Ureter (tissue), 1 donor: ENCODE measurements around the gene CRIP1. TPM values are rescaled to one million over a fixed set of nuclear protein-coding genes. Genes with fewer than 3 reads are reported as not detected.
A peak's percentile ranks its signal among the peaks of the same experiment; 100 is the strongest.

Source experiments
- DNase-seq: peaks from one replicate; pipeline ENCODE4 v3.0.0-alpha.2; 2020; ENCODE audit warnings: low spot score
- total RNA-seq: library from RNA; stranded (reverse); gene quantifications from one replicate; pipeline ENCODE4 v1.2.4, GENCODE V29; 2023
- donor health status: DM: yes; HTN: yes; CAD: no.

The CRIP1 gene
- total RNA-seq, 1 donor from 2014 or later: 127 TPM

- no peak for DNase-seq
Measured at GRCh38 chr14:105531894-105532623, 45.4 kb downstream of the CRIP1 start.

- DNase-seq: no peak
Measured at GRCh38 chr14:105532735-105533141, 46.1 kb downstream of the CRIP1 start.

GRCh38 chr14:105533391-105533790 lies 46.7 kb downstream of the CRIP1 start:
- no peak for DNase-seq

GRCh38 chr14:105533811-105534498 lies 47.3 kb downstream of the CRIP1 start:
- DNase-seq: no peak

GRCh38 chr14:105534586-105534985 lies 47.9 kb downstream of the CRIP1 start:
- no peak for DNase-seq

- DNase-seq: no peak
Measured at GRCh38 chr14:105536051-105536450, 49.4 kb downstream of the CRIP1 start.

- no peak for DNase-seq
Measured at GRCh38 chr14:105536691-105537579, 50.2 kb downstream of the CRIP1 start.

GRCh38 chr14:105537580-105538474 lies 51.1 kb downstream of the CRIP1 start:
- peak; percentile 54 for DNase-seq

Other genes with a start within 250 kb of the CRIP1 start
- gene BTBD6, start 238.4 kb upstream of the CRIP1 start, total RNA-seq: 36.3 TPM
- gene BRF1, start 185.9 kb upstream of the CRIP1 start, total RNA-seq: 48.7 TPM
- gene PACS2, start 172.1 kb upstream of the CRIP1 start, total RNA-seq: 101 TPM
- 6.2 TPM for gene TEX22, start 88.3 kb upstream of the CRIP1 start, total RNA-seq
- gene MTA1, start 67.1 kb upstream of the CRIP1 start, total RNA-seq: 169 TPM
- 186 TPM for gene CRIP2, start 12.1 kb upstream of the CRIP1 start, total RNA-seq
- 9.7 TPM for gene TEDC1, start 4.4 kb downstream of the CRIP1 start, total RNA-seq
- gene TMEM121, start 39.7 kb downstream of the CRIP1 start, total RNA-seq: 1.1 TPM